ENCODE data around the gene COX4I2.

Gene COX4I2

GRCh38 chr20:31681128-31681727, 43.5 kb downstream of the COX4I2 start:
- Histone ChIP-seq H3K9me3 (ENCODE audit: severe bottlenecking) (no peaks in the 10 kb centered on the region), H3K36me3 (peaks cover 89% of the 10 kb centered on the region), H3K4me3 (ENCODE audit: low read depth, low read length) (no peak overlapping the region), H3K27ac (no peak overlapping the region), H3K27me3 (ENCODE audit: insufficient read depth, low read depth, severe bottlenecking) (no peaks in the 10 kb centered on the region)
- no peak for TF ChIP-seq CTCF (IDR thresholded peaks at IDR 0.05; ENCODE audit: low read depth, low read length)
- no peak for DNase-seq

- no peak for DNase-seq
- H3K27ac ChIP-seq, result no peak overlapping the region
- H3K4me3 ChIP-seq (ENCODE audit: low read depth, low read length), result no peak overlapping the region
- peaks cover 89% of the 10 kb centered on the region for H3K36me3 ChIP-seq
- TF ChIP-seq CTCF (IDR thresholded peaks at IDR 0.05; ENCODE audit: low read depth, low read length), result no peak
- H3K27me3 ChIP-seq (ENCODE audit: insufficient read depth, low read depth, severe bottlenecking), result no peaks in the 10 kb centered on the region
- H3K9me3 ChIP-seq (ENCODE audit: severe bottlenecking), result no peaks in the 10 kb centered on the region
Observed at GRCh38 chr20:31681769-31682168, 44.1 kb downstream of the COX4I2 start.

- Histone ChIP-seq H3K36me3 (peaks cover 90% of the 10 kb centered on the region), H3K27ac (no peak overlapping the region)
Observed at GRCh38 chr20:31682352-31682751, 44.6 kb downstream of the COX4I2 start.

GRCh38 chr20:31682927-31683326, 45.2 kb downstream of the COX4I2 start:
- Histone ChIP-seq H3K27me3 (ENCODE audit: insufficient read depth, low read depth, severe bottlenecking) (no peaks in the 10 kb centered on the region), H3K4me3 (ENCODE audit: low read depth, low read length) (no peak overlapping the region), H3K27ac (no peak overlapping the region), H3K9me3 (ENCODE audit: severe bottlenecking) (no peaks in the 10 kb centered on the region), H3K36me3 (peaks cover 84% of the 10 kb centered on the region)
- no peak for TF ChIP-seq CTCF (IDR thresholded peaks at IDR 0.05; ENCODE audit: low read depth, low read length)
- DNase-seq, result no peak

More at GRCh38 chr20:31682352-31682751, 44.6 kb downstream of the COX4I2 start:
- no peaks in the 10 kb centered on the region for H3K27me3 ChIP-seq (ENCODE audit: insufficient read depth, low read depth, severe bottlenecking)
- no peak overlapping the region for H3K4me3 ChIP-seq (ENCODE audit: low read depth, low read length)
- no peaks in the 10 kb centered on the region for H3K9me3 ChIP-seq (ENCODE audit: severe bottlenecking)
- no peak for DNase-seq
- TF ChIP-seq CTCF (IDR thresholded peaks at IDR 0.05; ENCODE audit: low read depth, low read length), result no peak

GRCh38 chr20:31684153-31685015, 46.7 kb downstream of the COX4I2 start:
- peaks cover 76% of the 10 kb centered on the region for H3K36me3 ChIP-seq
- H3K27me3 ChIP-seq (ENCODE audit: insufficient read depth, low read depth, severe bottlenecking), result no peaks in the 10 kb centered on the region
- H3K9me3 ChIP-seq (ENCODE audit: severe bottlenecking), result no peaks in the 10 kb centered on the region
- DNase-seq, result no peak
- no peak overlapping the region for H3K4me3 ChIP-seq (ENCODE audit: low read depth, low read length)
- no peak overlapping the region for H3K27ac ChIP-seq
- TF ChIP-seq CTCF (IDR thresholded peaks at IDR 0.05; ENCODE audit: low read depth, low read length), result no peak
